Endothelial cell (in vitro differentiated cells): Measurements from ENCODE around the gene CUX1. TPM values are rescaled to one million over a fixed set of nuclear protein-coding genes. Genes with fewer than 3 reads are reported as not detected.

ENCODE experiments used
- DNase-seq: peaks from one replicate; pipeline ENCODE4 v3.0.0; 2021; ENCODE audit warnings: low spot score
- H3K27ac Mint-ChIP-seq: one replicate; pipeline ENCODE4 v1.8.0; 2021; ENCODE audit warnings: mixed read lengths, inconsistent platforms; ENCODE audit not compliant: unreplicated experiment
- H3K27me3 Mint-ChIP-seq: one replicate; pipeline ENCODE4 v1.8.0; 2021; ENCODE audit warnings: mild to moderate bottlenecking, moderate library complexity, mixed read lengths, inconsistent platforms; ENCODE audit not compliant: unreplicated experiment
- H3K36me3 Mint-ChIP-seq: one replicate; pipeline ENCODE4 v1.8.0; 2021; ENCODE audit warnings: mild to moderate bottlenecking, low read depth, mixed read lengths, inconsistent platforms; ENCODE audit not compliant: unreplicated experiment
- H3K4me1 Mint-ChIP-seq: one replicate; pipeline ENCODE4 v1.8.0; 2021; ENCODE audit warnings: mild to moderate bottlenecking, mixed read lengths, inconsistent platforms; ENCODE audit not compliant: unreplicated experiment
- H3K4me3 Mint-ChIP-seq: one replicate; pipeline ENCODE4 v1.8.0; 2021; ENCODE audit warnings: mild to moderate bottlenecking, mixed read lengths, inconsistent platforms; ENCODE audit not compliant: unreplicated experiment
- H3K9me3 Mint-ChIP-seq: one replicate; pipeline ENCODE4 v1.8.0; 2021; ENCODE audit warnings: mixed read lengths, inconsistent platforms; ENCODE audit not compliant: unreplicated experiment
- total RNA-seq: library from RNA; stranded (reverse); fragmentation: NEBNext Ultra II Directional; extraction: Animal tissue kit (Norgen Biotek cat#: 25700); gene quantifications from one replicate; pipeline ENCODE4 v1.2.1, GENCODE V29; 2021; ENCODE audit not compliant: unreplicated experiment
- TF ChIP-seq, protein P1 (sequence below): fragments of 200-600 bp; sonication (generic); IDR thresholded peaks from one replicate; pipeline ENCODE4 v1.5.0; 2021; ENCODE audit warnings: antibody characterized with exemption; ENCODE audit not compliant: unreplicated experiment

CUX1 gene
- total RNA-seq, 1 donor from 2014 or later, result 43.7 TPM

DNA sequence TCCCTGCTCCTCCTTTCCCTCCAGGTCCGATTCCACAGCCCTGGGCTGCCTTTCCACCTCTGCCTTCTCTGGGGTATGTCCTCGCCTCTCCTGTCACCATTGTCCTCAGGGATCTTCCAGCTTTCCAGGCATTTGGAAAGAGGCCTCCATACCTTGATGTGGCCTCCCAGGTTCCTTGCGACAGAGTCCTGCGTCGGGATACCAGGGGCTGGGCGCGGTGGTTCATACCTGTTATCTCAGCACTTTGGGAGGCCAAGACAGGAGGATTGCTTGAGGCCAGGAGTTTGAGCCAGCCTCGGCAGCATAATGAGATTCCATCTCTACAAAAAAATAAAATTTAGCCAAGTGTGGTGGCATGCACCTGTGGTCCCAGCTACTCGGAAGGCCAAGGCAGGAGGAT lies 171.1 kb downstream of the CUX1 start:
- TF ChIP-seq, protein P1, sequence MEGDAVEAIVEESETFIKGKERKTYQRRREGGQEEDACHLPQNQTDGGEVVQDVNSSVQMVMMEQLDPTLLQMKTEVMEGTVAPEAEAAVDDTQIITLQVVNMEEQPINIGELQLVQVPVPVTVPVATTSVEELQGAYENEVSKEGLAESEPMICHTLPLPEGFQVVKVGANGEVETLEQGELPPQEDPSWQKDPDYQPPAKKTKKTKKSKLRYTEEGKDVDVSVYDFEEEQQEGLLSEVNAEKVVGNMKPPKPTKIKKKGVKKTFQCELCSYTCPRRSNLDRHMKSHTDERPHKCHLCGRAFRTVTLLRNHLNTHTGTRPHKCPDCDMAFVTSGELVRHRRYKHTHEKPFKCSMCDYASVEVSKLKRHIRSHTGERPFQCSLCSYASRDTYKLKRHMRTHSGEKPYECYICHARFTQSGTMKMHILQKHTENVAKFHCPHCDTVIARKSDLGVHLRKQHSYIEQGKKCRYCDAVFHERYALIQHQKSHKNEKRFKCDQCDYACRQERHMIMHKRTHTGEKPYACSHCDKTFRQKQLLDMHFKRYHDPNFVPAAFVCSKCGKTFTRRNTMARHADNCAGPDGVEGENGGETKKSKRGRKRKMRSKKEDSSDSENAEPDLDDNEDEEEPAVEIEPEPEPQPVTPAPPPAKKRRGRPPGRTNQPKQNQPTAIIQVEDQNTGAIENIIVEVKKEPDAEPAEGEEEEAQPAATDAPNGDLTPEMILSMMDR, result no peak
- Mint-ChIP-seq H3K4me1 (peaks cover 10% of the 10 kb centered on the region), H3K36me3 (peaks cover 1% of the 10 kb centered on the region), H3K4me3 (no peak overlapping the region), H3K27me3 (peaks cover 11% of the 10 kb centered on the region), H3K9me3 (no peaks in the 10 kb centered on the region), H3K27ac (no peak overlapping the region)
- no peak for DNase-seq

- no peak for DNase-seq
- Mint-ChIP-seq H3K36me3 (no peaks in the 10 kb centered on the region), H3K4me3 (no peak overlapping the region), H3K27ac (no peak overlapping the region), H3K4me1 (peaks cover 10% of the 10 kb centered on the region), H3K27me3 (peaks cover 11% of the 10 kb centered on the region), H3K9me3 (no peaks in the 10 kb centered on the region)
- TF ChIP-seq, protein P1, result no peak
These were observed 171.7 kb downstream of the CUX1 start for GRCh38 chr7:101989101-101989500.

DNA sequence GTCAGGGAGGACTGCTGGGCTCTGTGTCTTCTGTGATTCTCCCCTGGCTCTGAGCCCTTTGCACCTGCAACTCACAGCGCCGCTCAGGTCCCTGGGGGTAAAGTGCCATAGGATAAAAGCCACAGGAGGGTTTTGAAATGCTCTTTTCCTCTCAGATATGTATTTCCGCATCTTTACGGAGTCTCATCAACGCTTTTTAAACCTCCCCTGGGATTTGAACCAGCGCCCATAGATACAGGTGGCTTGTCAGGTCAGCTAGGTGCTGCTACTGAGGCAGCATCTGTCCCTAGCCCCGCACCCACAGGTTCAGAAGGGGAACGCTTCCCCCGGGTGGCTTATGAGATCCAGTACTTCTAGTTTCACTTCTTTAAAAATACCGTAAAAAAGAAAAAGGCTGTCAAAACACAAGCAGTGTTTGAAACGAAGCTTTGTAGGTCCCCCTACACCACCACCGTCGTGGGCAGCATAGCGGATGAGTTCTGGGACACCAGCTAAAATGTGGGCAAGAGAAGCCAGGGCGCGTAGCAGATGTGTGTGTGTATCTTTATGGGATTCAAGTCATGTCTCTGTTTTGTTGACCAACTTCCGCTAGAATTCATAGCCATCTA lies 173.5 kb downstream of the CUX1 start:
- H3K4me3 Mint-ChIP-seq, result no peak overlapping the region
- no peak overlapping the region for H3K27ac Mint-ChIP-seq
- no peaks in the 10 kb centered on the region for H3K36me3 Mint-ChIP-seq
- H3K4me1 Mint-ChIP-seq, result peaks cover 8% of the 10 kb centered on the region
- no peaks in the 10 kb centered on the region for H3K9me3 Mint-ChIP-seq
- no peak for DNase-seq
- TF ChIP-seq, protein P1, result no peak
- H3K27me3 Mint-ChIP-seq, result peaks cover 11% of the 10 kb centered on the region

- no peak for DNase-seq
- H3K27ac Mint-ChIP-seq, result no peak overlapping the region
- peaks cover 11% of the 10 kb centered on the region for H3K4me1 Mint-ChIP-seq
- TF ChIP-seq, protein P1, result no peak
- H3K36me3 Mint-ChIP-seq, result no peaks in the 10 kb centered on the region
- peaks cover 14% of the 10 kb centered on the region for H3K27me3 Mint-ChIP-seq
- no peaks in the 10 kb centered on the region for H3K9me3 Mint-ChIP-seq
- H3K4me3 Mint-ChIP-seq, result no peak overlapping the region
These were observed 174.4 kb downstream of the CUX1 start for GRCh38 chr7:101991860-101992259.

DNA sequence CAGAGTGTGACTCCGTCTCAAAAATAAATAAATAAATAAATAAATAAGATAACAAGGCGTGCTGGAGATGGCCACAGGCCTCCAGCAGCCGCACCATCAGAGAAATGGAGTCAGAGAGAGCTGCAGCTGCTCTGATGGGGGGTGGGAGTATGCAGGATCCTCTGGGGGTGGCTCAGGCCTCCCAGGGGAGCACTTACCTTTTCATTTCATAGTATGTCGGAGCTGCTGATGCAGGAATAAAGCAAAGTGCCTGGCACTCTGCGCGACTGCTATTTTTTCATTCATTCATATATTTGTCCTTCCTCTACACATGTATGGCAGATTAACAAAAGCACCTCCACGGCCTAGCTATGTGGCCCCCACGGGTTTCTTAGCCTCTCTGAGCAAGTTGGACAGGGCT lies 175.9 kb downstream of the CUX1 start:
- Mint-ChIP-seq H3K9me3 (no peaks in the 10 kb centered on the region), H3K36me3 (no peaks in the 10 kb centered on the region), H3K27me3 (peaks cover 7% of the 10 kb centered on the region), H3K4me1 (peaks cover 17% of the 10 kb centered on the region), H3K27ac (no peak overlapping the region), H3K4me3 (no peak overlapping the region)
- TF ChIP-seq, protein P1, result no peak
- no peak for DNase-seq
